Tongue (tissue), 2 donors: ENCODE results near the gene SLC8A2. TPM values are rescaled to one million over a fixed set of nuclear protein-coding genes. Genes with fewer than 3 reads are reported as not detected.
A peak's percentile ranks its signal among the peaks of the same experiment; 100 is the strongest.

Source experiments
- DNase-seq: peaks from one replicate; pipeline ENCODE4 v3.0.0-alpha.2; 2015
- total RNA-seq: library from RNA; depleted of rRNA; stranded (reverse); fragments of >200 nt; gene quantifications from one replicate; pipeline ENCODE4 v1.2.3, GENCODE V29; 2014

SLC8A2 gene
- total RNA-seq, result not detected

GRCh38 chr19:47471733-47472457 lies at the start of gene SLC8A2:
Gene SLC8A2, minus strand, starts transcription at chr19:47471893. Its CDS starts 5,490 bp downstream, at chr19:47466403.
- DNase-seq, result peak; percentile 92

- no peak for DNase-seq
Observed at GRCh38 chr19:47520839-47521238, 49.1 kb upstream of the SLC8A2 start.

GRCh38 chr19:47520343-47520806 lies 48.7 kb upstream of the SLC8A2 start:
- DNase-seq, result no peak

GRCh38 chr19:47518854-47519253 lies 47.2 kb upstream of the SLC8A2 start:
- DNase-seq, result no peak

- no peak for DNase-seq
Observed at GRCh38 chr19:47518139-47518538, 46.4 kb upstream of the SLC8A2 start.

GRCh38 chr19:47514869-47515588 lies 43.3 kb upstream of the SLC8A2 start, which contains the start of gene NAPA:
Gene NAPA, minus strand, starts transcription at chr19:47515063. Its CDS starts 123 bp downstream, at chr19:47514940.
- peak; percentile 100 for DNase-seq

GRCh38 chr19:47514151-47514868 lies 42.6 kb upstream of the SLC8A2 start:
- DNase-seq, result no peak

GRCh38 chr19:47512948-47513319 lies 41.2 kb upstream of the SLC8A2 start:
- DNase-seq, result no peak

- no peak for DNase-seq
Observed at GRCh38 chr19:47512183-47512947, 40.7 kb upstream of the SLC8A2 start.

- DNase-seq, result peak; percentile 74
Observed at GRCh38 chr19:47511681-47512080, 40.0 kb upstream of the SLC8A2 start.

- no peak for DNase-seq
Observed at GRCh38 chr19:47511128-47511517, 39.4 kb upstream of the SLC8A2 start.

GRCh38 chr19:47510516-47511127 lies 38.9 kb upstream of the SLC8A2 start:
- DNase-seq, result no peak

- DNase-seq, result no peak
Observed at GRCh38 chr19:47509973-47510372, 38.3 kb upstream of the SLC8A2 start.

GRCh38 chr19:47509170-47509847 lies 37.6 kb upstream of the SLC8A2 start:
- DNase-seq, result no peak

GRCh38 chr19:47508721-47509120 lies 37.0 kb upstream of the SLC8A2 start:
- DNase-seq, result no peak

GRCh38 chr19:47507924-47508553 lies 36.3 kb upstream of the SLC8A2 start:
- DNase-seq, result no peak

GRCh38 chr19:47507012-47507411 lies 35.3 kb upstream of the SLC8A2 start:
- DNase-seq, result peak; percentile 85

GRCh38 chr19:47506459-47506858 lies 34.8 kb upstream of the SLC8A2 start:
- DNase-seq, result peak; percentile 51

GRCh38 chr19:47505506-47505905 lies 33.8 kb upstream of the SLC8A2 start:
- no peak for DNase-seq

GRCh38 chr19:47503826-47504150 lies 32.1 kb upstream of the SLC8A2 start:
- no peak for DNase-seq
